ENCODE measurements around the gene CLEC3B. TPM values are rescaled to one million over a fixed set of nuclear protein-coding genes. Genes with fewer than 3 reads are reported as not detected.
A peak's percentile ranks its signal among the peaks of the same experiment; 100 is the strongest.

CLEC3B gene
- total and polyA plus RNA-seq, 7 donors, result 10.3 to 41.7 (median 24.6) TPM

DNA sequence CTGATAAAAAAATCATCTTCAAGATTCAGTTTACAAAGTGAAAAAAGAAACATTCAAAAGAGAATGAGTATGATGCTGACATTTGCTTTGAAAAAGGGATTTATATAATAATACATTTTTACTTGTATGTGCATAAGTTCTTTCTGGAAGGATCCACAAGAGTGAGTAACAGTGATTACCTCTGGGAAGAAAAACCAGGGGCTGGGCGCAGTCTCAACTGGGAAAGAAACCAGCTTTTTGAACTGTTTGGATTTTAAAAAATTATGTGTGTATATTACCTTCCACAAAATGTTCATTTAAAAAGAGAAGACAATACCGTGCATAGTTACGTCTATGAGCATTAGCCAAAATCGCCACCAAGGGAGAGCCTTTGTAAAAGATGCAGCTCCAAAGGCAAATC is 1.3 kb downstream of the CLEC3B start:
- intact Hi-C loops (cut with DNase I), result no loop called here
- peaks cover 14% of the 10 kb centered on the region for H3K4me1 ChIP-seq

GRCh38 chr3:45029216-45029615 is 3.1 kb downstream of the CLEC3B start:
- peak overlapping the region; percentile 25 for H3K4me3 ChIP-seq
- WGBS, 3 donors, result 73 to 80% (median 76%) methylated on average over 2 of the region's 2 CpGs

More for the DNA sequence above, 1.3 kb downstream of the CLEC3B start:
- Histone ChIP-seq H3K4me3 (peak overlapping the region; percentile 57), H3K27ac (no peak overlapping the region), H3K27me3 (ENCODE audit: insufficient read depth in 3 of 3, low read length in 2 of 3) (peaks cover 0 to 15% (median 3%) of the 10 kb centered on the region in 3 donors), H3K36me3 (ENCODE audit: insufficient read depth in 1 of 2, low read depth in 1 of 2) (no peaks in the 10 kb centered on the region), H3K9me3 (no peaks in the 10 kb centered on the region)
- no peak for ATAC-seq
- 73 to 76% (median 76%) methylated on average over 4 of the region's 4 CpGs for WGBS, 3 donors
- no peak for DNase-seq
- TF ChIP-seq, protein P1, sequence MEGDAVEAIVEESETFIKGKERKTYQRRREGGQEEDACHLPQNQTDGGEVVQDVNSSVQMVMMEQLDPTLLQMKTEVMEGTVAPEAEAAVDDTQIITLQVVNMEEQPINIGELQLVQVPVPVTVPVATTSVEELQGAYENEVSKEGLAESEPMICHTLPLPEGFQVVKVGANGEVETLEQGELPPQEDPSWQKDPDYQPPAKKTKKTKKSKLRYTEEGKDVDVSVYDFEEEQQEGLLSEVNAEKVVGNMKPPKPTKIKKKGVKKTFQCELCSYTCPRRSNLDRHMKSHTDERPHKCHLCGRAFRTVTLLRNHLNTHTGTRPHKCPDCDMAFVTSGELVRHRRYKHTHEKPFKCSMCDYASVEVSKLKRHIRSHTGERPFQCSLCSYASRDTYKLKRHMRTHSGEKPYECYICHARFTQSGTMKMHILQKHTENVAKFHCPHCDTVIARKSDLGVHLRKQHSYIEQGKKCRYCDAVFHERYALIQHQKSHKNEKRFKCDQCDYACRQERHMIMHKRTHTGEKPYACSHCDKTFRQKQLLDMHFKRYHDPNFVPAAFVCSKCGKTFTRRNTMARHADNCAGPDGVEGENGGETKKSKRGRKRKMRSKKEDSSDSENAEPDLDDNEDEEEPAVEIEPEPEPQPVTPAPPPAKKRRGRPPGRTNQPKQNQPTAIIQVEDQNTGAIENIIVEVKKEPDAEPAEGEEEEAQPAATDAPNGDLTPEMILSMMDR (IDR thresholded peaks at IDR 0.05), result no peak

DNA sequence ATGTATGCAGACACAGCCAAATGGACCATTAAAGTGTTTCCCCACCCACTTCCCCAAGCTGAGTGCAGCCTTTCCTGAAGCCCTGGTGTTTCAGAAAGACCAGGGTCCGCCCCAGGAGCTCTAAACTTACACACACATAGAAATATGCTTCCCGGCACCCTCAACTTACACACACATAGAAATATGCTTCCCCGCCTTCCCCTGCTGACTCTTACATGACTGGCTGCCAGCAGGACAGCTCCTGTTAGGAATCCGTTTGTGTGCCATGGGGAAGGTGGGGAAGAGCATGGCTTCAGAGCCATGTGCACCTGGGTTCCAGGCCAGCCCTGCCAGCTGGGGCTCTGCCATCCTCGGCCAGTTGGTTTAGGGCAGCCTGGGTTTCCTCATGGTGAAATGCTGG is 3.6 kb downstream of the CLEC3B start:
- DNase-seq (no peak), ATAC-seq (no peak)
- intact Hi-C loops (cut with DNase I), result loop anchor here in 1 of 2 donors (10.0 kb wide), 1 partner anchor 465 kb away; no protein-coding TSS in a partner anchor
- Histone ChIP-seq H3K4me1 (peaks cover 10% of the 10 kb centered on the region), H3K9me3 (no peaks in the 10 kb centered on the region), H3K27me3 (ENCODE audit: insufficient read depth in 3 of 3, low read length in 2 of 3) (peaks cover 0 to 15% (median 3%) of the 10 kb centered on the region in 3 donors), H3K36me3 (ENCODE audit: insufficient read depth in 1 of 2, low read depth in 1 of 2) (no peaks in the 10 kb centered on the region), H3K4me3 (peak overlapping the region; percentile 25), H3K27ac (peak overlapping the region; percentile 11)
- 66 to 75% (median 70%) methylated on average over 5 of the region's 5 CpGs for WGBS, 3 donors
- TF ChIP-seq, protein P1 (IDR thresholded peaks at IDR 0.05), result no peak

More at GRCh38 chr3:45029216-45029615, 3.1 kb downstream of the CLEC3B start:
- intact Hi-C loops (cut with DNase I), result no loop called here
- Histone ChIP-seq H3K4me1 (peaks cover 14% of the 10 kb centered on the region), H3K9me3 (no peaks in the 10 kb centered on the region), H3K27me3 (ENCODE audit: insufficient read depth in 3 of 3, low read length in 2 of 3) (peaks cover 0 to 15% (median 3%) of the 10 kb centered on the region in 3 donors), H3K36me3 (ENCODE audit: insufficient read depth in 1 of 2, low read depth in 1 of 2) (no peaks in the 10 kb centered on the region), H3K27ac (peak overlapping the region; percentile 10)
- ATAC-seq, result no peak
- TF ChIP-seq, protein P1 (IDR thresholded peaks at IDR 0.05), result no peak
- DNase-seq, result no peak

- H3K9me3 ChIP-seq, result no peaks in the 10 kb centered on the region
- H3K27ac ChIP-seq, result no peak overlapping the region
- 72 to 82% (median 80%) methylated on average over 3 of the region's 3 CpGs for WGBS, 3 donors
- peaks cover 0 to 15% (median 0%) of the 10 kb centered on the region in 3 donors for H3K27me3 ChIP-seq (ENCODE audit: insufficient read depth in 3 of 3, low read length in 2 of 3)
- H3K4me3 ChIP-seq, result no peak overlapping the region
- TF ChIP-seq, protein P1 (IDR thresholded peaks at IDR 0.05), result no peak
- H3K4me1 ChIP-seq, result peaks cover 6% of the 10 kb centered on the region
- intact Hi-C loops (cut with DNase I), result loop anchor here in 1 of 2 donors (10.0 kb wide), 1 partner anchor 463 kb away; no protein-coding TSS in a partner anchor
- H3K36me3 ChIP-seq (ENCODE audit: insufficient read depth in 1 of 2, low read depth in 1 of 2), result no peaks in the 10 kb centered on the region
- no peak for DNase-seq
- ATAC-seq, result no peak
Observed at GRCh38 chr3:45031531-45031930, 5.4 kb downstream of the CLEC3B start.

GRCh38 chr3:45032113-45032512 is 6.0 kb downstream of the CLEC3B start:
- no peak for ATAC-seq
- Histone ChIP-seq H3K36me3 (ENCODE audit: insufficient read depth in 1 of 2, low read depth in 1 of 2) (no peaks in the 10 kb centered on the region), H3K9me3 (no peaks in the 10 kb centered on the region), H3K27me3 (ENCODE audit: insufficient read depth in 3 of 3, low read length in 2 of 3) (peaks cover 0 to 11% (median 0%) of the 10 kb centered on the region in 3 donors), H3K4me3 (no peak overlapping the region), H3K27ac (no peak overlapping the region), H3K4me1 (peaks cover 6% of the 10 kb centered on the region)
- TF ChIP-seq, protein P1 (IDR thresholded peaks at IDR 0.05), result no peak
- DNase-seq, result no peak
- intact Hi-C loops (cut with DNase I), result loop anchor here in 1 of 2 donors (10.0 kb wide), 1 partner anchor 463 kb away; no protein-coding TSS in a partner anchor
- 91 to 100% (median 92%) methylated on average over 2 of the region's 2 CpGs for WGBS, 3 donors
